Measurements from ENCODE around the gene CLGN. TPM values are rescaled to one million over a fixed set of nuclear protein-coding genes. Genes with fewer than 3 reads are reported as not detected.
A peak's percentile ranks its signal among the peaks of the same experiment; 100 is the strongest.

The CLGN gene
- total and polyA plus RNA-seq, 2 of the 13 experiments (the other 11 are each of a cell fraction or from before 2014, with no cell fraction given) = 7.2 to 17.0 TPM

DNA sequence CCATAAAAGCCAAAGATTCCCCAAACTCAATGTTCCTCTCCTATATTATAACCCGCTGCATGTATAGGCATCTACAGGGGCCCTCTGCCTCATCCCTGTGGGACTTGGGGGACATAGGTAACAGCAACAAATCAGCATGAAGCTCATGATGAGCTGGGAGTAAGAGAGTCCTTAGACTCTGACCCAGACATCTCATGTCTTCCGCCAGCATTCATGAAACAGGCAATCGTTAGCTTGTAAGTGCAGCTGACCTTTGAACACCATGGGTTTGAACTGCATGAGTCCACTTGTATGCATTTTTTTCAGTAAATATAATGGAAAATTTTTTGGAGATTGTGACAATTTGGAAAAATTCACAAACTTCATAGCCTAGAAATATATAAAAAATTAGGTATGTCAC is 64.4 kb downstream of the CLGN start (continued):
- TF ChIP-seq, protein P1, sequence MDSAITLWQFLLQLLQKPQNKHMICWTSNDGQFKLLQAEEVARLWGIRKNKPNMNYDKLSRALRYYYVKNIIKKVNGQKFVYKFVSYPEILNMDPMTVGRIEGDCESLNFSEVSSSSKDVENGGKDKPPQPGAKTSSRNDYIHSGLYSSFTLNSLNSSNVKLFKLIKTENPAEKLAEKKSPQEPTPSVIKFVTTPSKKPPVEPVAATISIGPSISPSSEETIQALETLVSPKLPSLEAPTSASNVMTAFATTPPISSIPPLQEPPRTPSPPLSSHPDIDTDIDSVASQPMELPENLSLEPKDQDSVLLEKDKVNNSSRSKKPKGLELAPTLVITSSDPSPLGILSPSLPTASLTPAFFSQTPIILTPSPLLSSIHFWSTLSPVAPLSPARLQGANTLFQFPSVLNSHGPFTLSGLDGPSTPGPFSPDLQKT (CRISPR knock-in tag; IDR thresholded peaks at IDR 0.05; ENCODE audit: borderline replicate concordance) = no peak
- TF ChIP-seq ZNF616 (CRISPR knock-in tag; IDR thresholded peaks at IDR 0.05; ENCODE audit: low read depth) (no peak), ZNF772 (CRISPR knock-in tag; IDR thresholded peaks at IDR 0.05) (no peak), GATA4 (IDR thresholded peaks at IDR 0.05; ENCODE audit: borderline replicate concordance, low read depth) (no peak), ZNF644 (CRISPR knock-in tag; IDR thresholded peaks at IDR 0.05; ENCODE audit: low read depth) (peak; percentile 90), MTF2 (CRISPR knock-in tag; IDR thresholded peaks at IDR 0.05; ENCODE audit: borderline replicate concordance) (no peak), SYNCRIP (IDR thresholded peaks at IDR 0.05; ENCODE audit: insufficient read depth, low read depth, low read length) (no peak), ZNF747 (CRISPR knock-in tag; IDR thresholded peaks at IDR 0.05; ENCODE audit: borderline replicate concordance) (peak; percentile 61; the same call in 1 of the 2 replicates), SMAD9 (CRISPR knock-in tag; IDR thresholded peaks at IDR 0.05) (no peak), ZNF782 (CRISPR knock-in tag; IDR thresholded peaks at IDR 0.05; ENCODE audit: borderline replicate concordance) (no peak), SALL1 (CRISPR knock-in tag; IDR thresholded peaks at IDR 0.05) (peak; percentile 91), ETV5 (CRISPR knock-in tag; IDR thresholded peaks at IDR 0.05; ENCODE audit: borderline replicate concordance) (peak; percentile 42; the same call in 1 of the 2 replicates), POGZ (CRISPR knock-in tag; IDR thresholded peaks at IDR 0.05) (peak; percentile 66), ZMYM4 (CRISPR knock-in tag; IDR thresholded peaks at IDR 0.05) (peak; percentile 66), TSC22D2 (CRISPR knock-in tag; IDR thresholded peaks at IDR 0.05; ENCODE audit: borderline replicate concordance) (no peak), HMGA1 (CRISPR knock-in tag; conservative IDR thresholded peaks at IDR 0.05) (no peak), RXRA (CRISPR knock-in tag; IDR thresholded peaks at IDR 0.05) (no peak; the same call in 1 of the 2 replicates), ZNF660 (CRISPR knock-in tag; IDR thresholded peaks at IDR 0.05; ENCODE audit: borderline replicate concordance, low read depth) (no peak), ZNF652 (CRISPR knock-in tag; IDR thresholded peaks at IDR 0.05; ENCODE audit: borderline replicate concordance, low read depth) (no peak), ZNF879 (CRISPR knock-in tag; IDR thresholded peaks at IDR 0.05) (no peak)
- TF ChIP-seq, protein P2, sequence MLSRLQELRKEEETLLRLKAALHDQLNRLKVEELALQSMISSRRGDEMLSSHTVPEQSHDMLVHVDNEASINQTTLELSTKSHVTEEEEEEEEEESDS (CRISPR knock-in tag; IDR thresholded peaks at IDR 0.05; ENCODE audit: borderline replicate concordance) = no peak
- TF ChIP-seq, protein P3, sequence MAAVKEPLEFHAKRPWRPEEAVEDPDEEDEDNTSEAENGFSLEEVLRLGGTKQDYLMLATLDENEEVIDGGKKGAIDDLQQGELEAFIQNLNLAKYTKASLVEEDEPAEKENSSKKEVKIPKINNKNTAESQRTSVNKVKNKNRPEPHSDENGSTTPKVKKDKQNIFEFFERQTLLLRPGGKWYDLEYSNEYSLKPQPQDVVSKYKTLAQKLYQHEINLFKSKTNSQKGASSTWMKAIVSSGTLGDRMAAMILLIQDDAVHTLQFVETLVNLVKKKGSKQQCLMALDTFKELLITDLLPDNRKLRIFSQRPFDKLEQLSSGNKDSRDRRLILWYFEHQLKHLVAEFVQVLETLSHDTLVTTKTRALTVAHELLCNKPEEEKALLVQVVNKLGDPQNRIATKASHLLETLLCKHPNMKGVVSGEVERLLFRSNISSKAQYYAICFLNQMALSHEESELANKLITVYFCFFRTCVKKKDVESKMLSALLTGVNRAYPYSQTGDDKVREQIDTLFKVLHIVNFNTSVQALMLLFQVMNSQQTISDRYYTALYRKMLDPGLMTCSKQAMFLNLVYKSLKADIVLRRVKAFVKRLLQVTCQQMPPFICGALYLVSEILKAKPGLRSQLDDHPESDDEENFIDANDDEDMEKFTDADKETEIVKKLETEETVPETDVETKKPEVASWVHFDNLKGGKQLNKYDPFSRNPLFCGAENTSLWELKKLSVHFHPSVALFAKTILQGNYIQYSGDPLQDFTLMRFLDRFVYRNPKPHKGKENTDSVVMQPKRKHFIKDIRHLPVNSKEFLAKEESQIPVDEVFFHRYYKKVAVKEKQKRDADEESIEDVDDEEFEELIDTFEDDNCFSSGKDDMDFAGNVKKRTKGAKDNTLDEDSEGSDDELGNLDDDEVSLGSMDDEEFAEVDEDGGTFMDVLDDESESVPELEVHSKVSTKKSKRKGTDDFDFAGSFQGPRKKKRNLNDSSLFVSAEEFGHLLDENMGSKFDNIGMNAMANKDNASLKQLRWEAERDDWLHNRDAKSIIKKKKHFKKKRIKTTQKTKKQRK (IDR thresholded peaks at IDR 0.05; ENCODE audit: low read length) = no peak
- TF ChIP-seq, protein P4, sequence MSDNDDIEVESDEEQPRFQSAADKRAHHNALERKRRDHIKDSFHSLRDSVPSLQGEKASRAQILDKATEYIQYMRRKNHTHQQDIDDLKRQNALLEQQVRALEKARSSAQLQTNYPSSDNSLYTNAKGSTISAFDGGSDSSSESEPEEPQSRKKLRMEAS (IDR thresholded peaks at IDR 0.05) = no peak
- TF ChIP-seq, protein P5, sequence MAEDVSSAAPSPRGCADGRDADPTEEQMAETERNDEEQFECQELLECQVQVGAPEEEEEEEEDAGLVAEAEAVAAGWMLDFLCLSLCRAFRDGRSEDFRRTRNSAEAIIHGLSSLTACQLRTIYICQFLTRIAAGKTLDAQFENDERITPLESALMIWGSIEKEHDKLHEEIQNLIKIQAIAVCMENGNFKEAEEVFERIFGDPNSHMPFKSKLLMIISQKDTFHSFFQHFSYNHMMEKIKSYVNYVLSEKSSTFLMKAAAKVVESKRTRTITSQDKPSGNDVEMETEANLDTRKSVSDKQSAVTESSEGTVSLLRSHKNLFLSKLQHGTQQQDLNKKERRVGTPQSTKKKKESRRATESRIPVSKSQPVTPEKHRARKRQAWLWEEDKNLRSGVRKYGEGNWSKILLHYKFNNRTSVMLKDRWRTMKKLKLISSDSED (CRISPR knock-in tag; IDR thresholded peaks at IDR 0.05) = no peak
- TF ChIP-seq, protein P6, sequence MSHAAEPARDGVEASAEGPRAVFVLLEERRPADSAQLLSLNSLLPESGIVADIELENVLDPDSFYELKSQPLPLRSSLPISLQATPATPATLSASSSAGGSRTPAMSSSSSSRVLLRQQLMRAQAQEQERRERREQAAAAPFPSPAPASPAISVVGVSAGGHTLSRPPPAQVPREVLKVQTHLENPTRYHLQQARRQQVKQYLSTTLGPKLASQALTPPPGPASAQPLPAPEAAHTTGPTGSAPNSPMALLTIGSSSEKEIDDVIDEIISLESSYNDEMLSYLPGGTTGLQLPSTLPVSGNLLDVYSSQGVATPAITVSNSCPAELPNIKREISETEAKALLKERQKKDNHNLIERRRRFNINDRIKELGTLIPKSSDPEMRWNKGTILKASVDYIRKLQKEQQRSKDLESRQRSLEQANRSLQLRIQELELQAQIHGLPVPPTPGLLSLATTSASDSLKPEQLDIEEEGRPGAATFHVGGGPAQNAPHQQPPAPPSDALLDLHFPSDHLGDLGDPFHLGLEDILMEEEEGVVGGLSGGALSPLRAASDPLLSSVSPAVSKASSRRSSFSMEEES (CRISPR knock-in tag; IDR thresholded peaks at IDR 0.05) = peak; percentile 52; the same call in 1 of the 2 replicates
